ENCODE data around the gene RIN3. TPM values are rescaled to one million over a fixed set of nuclear protein-coding genes. Genes with fewer than 3 reads are reported as not detected.
A peak's percentile ranks its signal among the peaks of the same experiment; 100 is the strongest.

The RIN3 gene
- total RNA-seq, 1 donor from 2014 or later: 12.7 TPM

- TF ChIP-seq, protein P1, sequence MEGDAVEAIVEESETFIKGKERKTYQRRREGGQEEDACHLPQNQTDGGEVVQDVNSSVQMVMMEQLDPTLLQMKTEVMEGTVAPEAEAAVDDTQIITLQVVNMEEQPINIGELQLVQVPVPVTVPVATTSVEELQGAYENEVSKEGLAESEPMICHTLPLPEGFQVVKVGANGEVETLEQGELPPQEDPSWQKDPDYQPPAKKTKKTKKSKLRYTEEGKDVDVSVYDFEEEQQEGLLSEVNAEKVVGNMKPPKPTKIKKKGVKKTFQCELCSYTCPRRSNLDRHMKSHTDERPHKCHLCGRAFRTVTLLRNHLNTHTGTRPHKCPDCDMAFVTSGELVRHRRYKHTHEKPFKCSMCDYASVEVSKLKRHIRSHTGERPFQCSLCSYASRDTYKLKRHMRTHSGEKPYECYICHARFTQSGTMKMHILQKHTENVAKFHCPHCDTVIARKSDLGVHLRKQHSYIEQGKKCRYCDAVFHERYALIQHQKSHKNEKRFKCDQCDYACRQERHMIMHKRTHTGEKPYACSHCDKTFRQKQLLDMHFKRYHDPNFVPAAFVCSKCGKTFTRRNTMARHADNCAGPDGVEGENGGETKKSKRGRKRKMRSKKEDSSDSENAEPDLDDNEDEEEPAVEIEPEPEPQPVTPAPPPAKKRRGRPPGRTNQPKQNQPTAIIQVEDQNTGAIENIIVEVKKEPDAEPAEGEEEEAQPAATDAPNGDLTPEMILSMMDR (conservative IDR thresholded peaks at IDR 0.05): no peak
- Mint-ChIP-seq H3K36me3 (ENCODE audit: low read depth) (peaks cover 9% of the 10 kb centered on the region), H3K27ac (ENCODE audit: unreplicated experiment) (no peak overlapping the region), H3K9me3 (no peaks in the 10 kb centered on the region), H3K4me1 (no peaks in the 10 kb centered on the region), H3K27me3 (ENCODE audit: low read depth) (no peaks in the 10 kb centered on the region), H3K4me3 (no peak overlapping the region)
- DNase-seq (ENCODE audit: low read depth, low spot score): no peak
Observed at GRCh38 chr14:92719890-92720323, 206.3 kb downstream of the RIN3 start.

DNA sequence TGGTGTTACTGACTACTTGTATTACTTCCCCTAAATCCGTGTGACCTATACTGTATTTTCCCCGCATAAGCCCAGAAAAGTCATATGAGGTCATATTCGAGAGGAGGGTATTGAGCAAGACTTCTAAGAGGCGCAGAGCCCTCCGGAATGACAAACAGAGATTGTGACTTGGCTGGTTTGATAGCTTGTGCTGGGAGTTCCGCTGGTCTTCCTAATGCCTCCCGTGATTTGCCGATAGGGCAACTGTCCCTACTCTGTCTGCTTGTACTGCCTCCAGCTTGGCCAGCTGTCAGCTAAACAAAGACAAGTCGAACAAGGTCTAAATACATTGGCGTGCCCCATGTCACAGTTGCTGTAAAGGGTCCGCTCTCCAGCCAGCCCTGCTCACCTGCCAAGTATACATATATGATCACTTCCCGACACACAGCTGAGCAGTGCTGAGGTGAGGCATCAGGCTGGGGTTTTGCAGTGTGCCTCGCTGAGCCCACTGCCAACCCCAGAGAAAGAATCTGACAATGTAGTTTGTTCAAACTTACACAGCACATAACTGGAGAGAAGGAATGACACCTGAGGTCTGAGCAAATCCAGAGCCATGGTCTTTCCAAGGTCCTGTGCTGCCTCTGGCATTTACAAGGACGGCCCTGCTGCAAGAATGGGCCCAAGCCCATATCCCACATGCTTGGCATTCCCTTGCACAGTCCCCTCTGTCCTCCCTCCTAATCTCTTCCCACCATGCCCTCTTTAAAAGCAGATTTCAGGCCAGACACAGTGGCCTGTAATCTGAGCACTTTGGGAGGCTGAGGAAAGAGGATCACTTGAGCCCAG is 211.1 kb downstream of the RIN3 start:
- DNase-seq (ENCODE audit: low read depth, low spot score): no peak
- no peak overlapping the region for H3K4me3 Mint-ChIP-seq
- H3K36me3 Mint-ChIP-seq (ENCODE audit: low read depth): peaks cover 17% of the 10 kb centered on the region
- H3K4me1 Mint-ChIP-seq: no peaks in the 10 kb centered on the region
- no peaks in the 10 kb centered on the region for H3K9me3 Mint-ChIP-seq
- no peaks in the 10 kb centered on the region for H3K27me3 Mint-ChIP-seq (ENCODE audit: low read depth)
- peak overlapping the region; percentile 78 for H3K27ac Mint-ChIP-seq (ENCODE audit: unreplicated experiment)
- TF ChIP-seq, protein P1 (conservative IDR thresholded peaks at IDR 0.05): no peak

DNA sequence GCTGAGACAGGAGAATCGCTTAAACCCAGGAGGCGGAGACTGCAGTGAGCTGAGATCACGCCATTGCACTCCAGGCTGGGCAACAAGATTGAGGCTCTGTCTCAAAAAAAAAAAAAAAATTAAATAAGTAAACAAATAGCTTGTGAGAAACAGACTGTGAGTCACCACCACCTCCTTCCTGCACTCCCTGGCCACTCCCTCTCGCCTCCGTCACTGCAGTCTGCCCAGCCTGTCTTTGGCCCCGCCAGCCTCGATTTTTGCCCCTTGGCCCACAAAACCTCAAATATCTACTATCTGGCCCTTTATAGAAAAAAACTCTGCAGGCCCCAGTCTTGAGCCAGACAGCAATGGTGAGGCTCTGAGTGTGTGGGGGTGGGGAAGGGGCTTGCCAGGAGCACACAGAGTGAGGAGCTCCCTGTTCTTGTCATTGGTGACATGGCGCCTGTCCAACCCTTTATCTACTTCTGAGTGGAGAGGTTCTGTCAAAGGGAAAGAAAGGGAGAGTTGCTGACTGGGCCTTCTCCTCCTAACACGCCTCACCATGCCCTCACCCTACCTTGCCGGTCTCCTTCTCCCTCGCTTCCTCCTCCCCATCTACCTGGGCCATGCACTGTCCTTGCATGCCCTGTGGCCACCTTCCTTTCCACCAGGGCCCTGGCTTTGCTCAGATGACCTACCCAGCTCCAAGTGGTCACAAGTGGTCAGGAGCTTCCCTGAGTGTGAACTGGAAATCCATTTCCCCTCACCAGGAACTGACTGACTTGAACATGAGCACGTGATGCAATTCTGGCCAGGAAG is 212.8 kb downstream of the RIN3 start:
- Mint-ChIP-seq H3K27ac (ENCODE audit: unreplicated experiment) (peak overlapping the region; percentile 81), H3K4me3 (no peak overlapping the region)
- TF ChIP-seq, protein P1 (conservative IDR thresholded peaks at IDR 0.05): no peak

DNA sequence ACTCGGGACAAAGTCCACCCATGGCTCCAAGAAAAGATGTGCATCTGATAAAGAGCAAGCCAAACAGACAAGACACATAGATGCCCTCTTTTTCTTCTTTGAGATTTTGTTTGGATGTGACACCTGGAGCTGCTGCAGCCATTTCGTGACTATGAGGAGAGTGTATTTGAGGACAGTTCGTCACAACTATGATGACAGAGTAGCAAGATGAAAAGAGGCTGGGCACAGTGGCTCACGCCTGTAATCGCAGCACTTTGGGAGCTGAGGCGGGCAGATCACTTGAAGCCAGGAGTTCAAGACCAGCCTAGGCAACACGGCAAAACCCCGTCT is 213.3 kb downstream of the RIN3 start:
- peaks cover 23% of the 10 kb centered on the region for H3K36me3 Mint-ChIP-seq (ENCODE audit: low read depth)
- TF ChIP-seq, protein P1 (conservative IDR thresholded peaks at IDR 0.05): no peak
- H3K4me1 Mint-ChIP-seq: no peaks in the 10 kb centered on the region
- H3K27me3 Mint-ChIP-seq (ENCODE audit: low read depth): no peaks in the 10 kb centered on the region
- peak overlapping the region; percentile 81 for H3K27ac Mint-ChIP-seq (ENCODE audit: unreplicated experiment)
- no peak for DNase-seq (ENCODE audit: low read depth, low spot score)
- no peak overlapping the region for H3K4me3 Mint-ChIP-seq
- peaks cover 2% of the 10 kb centered on the region for H3K9me3 Mint-ChIP-seq

More for the DNA sequence above, 212.8 kb downstream of the RIN3 start:
- Mint-ChIP-seq H3K4me1 (no peaks in the 10 kb centered on the region), H3K36me3 (ENCODE audit: low read depth) (peaks cover 22% of the 10 kb centered on the region), H3K27me3 (ENCODE audit: low read depth) (no peaks in the 10 kb centered on the region), H3K9me3 (no peaks in the 10 kb centered on the region)
- no peak for DNase-seq (ENCODE audit: low read depth, low spot score)

- H3K9me3 Mint-ChIP-seq: peaks cover 4% of the 10 kb centered on the region
- H3K27ac Mint-ChIP-seq (ENCODE audit: unreplicated experiment): no peak overlapping the region
- no peak for DNase-seq (ENCODE audit: low read depth, low spot score)
- no peak overlapping the region for H3K4me3 Mint-ChIP-seq
- no peaks in the 10 kb centered on the region for H3K4me1 Mint-ChIP-seq
- TF ChIP-seq, protein P1 (conservative IDR thresholded peaks at IDR 0.05): no peak
- H3K27me3 Mint-ChIP-seq (ENCODE audit: low read depth): no peaks in the 10 kb centered on the region
- peaks cover 31% of the 10 kb centered on the region for H3K36me3 Mint-ChIP-seq (ENCODE audit: low read depth)
Observed at GRCh38 chr14:92728759-92729364, 215.3 kb downstream of the RIN3 start.

Data from neural crest cell (in vitro differentiated cells).